HG03060 (cell line): Measurements from ENCODE around the gene SGPL1.
"Not testable (repeated sequence)": the region's sequence is repeated elsewhere in the genome, so short reads cannot be mapped to it uniquely, and the experiment has no call there.

Source experiments
- ATAC-seq: cut with Tn5 transposase; IDR thresholded peaks from one replicate; pipeline ENCODE4 v1.9.1; 2021; ENCODE audit warnings: low read depth, moderate number of reproducible peaks; ENCODE audit not compliant: unreplicated experiment

The SGPL1 gene

DNA sequence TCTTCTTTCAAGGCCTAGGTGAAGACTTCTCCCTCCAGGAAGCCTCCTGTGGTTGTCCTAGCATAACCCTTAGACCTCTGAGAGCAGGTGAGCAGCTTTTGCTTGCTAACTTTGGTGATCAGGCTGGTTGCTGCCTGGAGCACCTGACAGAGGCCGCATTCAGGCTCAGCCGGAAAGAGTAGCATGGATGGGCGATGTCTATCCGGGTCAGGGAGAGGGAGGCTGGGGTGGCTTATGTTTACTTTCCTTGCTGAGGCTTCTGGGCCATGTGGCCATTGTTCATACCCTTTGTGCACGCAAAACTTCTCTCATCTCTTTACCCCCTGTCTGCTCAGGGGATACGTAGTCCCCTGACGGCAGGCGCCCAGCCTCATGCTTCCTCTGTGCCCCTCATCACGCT, 100.1 kb downstream of the SGPL1 start:
- ATAC-seq = no peak

DNA sequence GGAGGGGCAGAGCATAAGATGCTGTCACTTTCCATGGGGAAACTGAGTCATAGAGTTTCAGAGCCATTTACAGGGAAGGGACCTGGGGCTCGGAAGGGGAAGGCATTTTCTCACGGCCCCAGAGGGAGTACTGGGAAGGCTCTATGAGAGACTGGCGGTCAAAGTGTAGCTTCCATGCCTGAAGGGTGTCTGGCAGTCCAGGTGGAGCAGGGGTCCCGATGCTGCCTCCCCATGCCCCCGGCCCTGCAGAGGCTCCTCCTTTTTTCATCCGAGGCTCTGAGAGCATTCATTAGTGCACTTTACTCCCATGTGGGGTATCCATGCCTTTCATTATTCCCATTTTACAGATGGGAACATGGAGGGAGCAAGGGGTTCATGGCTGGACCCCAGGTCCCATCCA, 100.5 kb downstream of the SGPL1 start:
- no peak for ATAC-seq

- no peak for ATAC-seq
Measured at GRCh38 chr10:70917226-70917625, 101.5 kb downstream of the SGPL1 start.

GRCh38 chr10:70917635-70918034, 101.9 kb downstream of the SGPL1 start:
- no peak for ATAC-seq

GRCh38 chr10:70918851-70919530, 103.2 kb downstream of the SGPL1 start:
- ATAC-seq = no peak

DNA sequence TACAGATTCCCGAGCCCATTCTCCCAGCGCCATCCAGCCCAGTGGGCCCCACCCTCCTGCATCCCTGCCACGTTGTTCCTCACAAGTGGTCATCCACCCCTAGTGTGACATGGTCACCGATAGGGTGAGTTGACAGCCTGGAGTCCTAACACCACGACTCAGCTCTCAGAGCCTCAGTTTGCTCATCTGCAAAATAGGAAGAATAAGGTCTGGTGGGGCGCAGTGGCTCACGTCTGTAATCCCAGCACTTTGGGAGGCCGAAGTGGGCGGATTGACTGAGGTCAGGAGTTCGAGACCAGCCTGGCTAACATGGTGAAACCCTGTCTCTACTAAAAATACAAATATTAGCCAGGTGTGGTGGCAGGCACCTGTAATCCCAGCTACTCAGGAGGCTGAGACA, 104.2 kb downstream of the SGPL1 start:
- ATAC-seq = not testable (repeated sequence)

DNA sequence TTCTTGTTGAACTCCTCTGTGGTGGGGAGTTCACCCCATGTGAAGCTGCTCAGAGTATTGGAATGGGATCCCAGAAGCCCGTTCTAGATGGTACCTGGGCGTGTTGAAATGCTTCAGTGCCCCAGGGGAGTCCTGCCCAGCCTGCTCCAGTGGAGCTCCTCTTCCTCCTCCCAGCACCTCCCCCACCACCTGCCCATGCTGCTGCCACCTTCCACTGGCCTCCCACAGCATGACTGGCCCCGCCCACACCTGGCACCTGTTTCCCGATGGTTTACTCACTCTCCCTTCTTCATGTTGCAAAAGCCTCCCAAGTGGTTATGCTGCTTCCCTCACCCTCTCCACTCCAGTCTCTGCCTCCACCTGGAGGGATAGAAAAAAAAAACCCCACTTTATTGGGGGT, 104.8 kb downstream of the SGPL1 start:
- no peak for ATAC-seq

DNA sequence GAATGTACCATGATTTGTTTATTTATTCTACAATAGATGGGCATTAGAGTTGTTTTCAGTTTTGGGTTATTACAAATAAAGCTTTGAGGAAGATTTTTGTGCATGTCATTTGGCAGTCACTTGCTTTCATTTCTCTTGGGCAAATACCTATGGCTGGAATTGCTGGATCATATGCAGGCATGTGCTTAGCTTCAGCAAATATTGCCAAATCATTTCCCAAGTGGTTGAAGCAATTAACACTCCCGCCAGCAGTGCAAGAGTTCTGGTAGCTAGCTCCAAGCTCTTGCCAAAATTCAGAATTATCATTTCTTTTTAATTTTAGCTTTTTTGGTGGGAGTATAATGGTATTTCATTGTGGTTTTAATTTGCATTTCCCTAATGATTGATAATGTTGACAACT, 105.5 kb downstream of the SGPL1 start:
- no peak for ATAC-seq

DNA sequence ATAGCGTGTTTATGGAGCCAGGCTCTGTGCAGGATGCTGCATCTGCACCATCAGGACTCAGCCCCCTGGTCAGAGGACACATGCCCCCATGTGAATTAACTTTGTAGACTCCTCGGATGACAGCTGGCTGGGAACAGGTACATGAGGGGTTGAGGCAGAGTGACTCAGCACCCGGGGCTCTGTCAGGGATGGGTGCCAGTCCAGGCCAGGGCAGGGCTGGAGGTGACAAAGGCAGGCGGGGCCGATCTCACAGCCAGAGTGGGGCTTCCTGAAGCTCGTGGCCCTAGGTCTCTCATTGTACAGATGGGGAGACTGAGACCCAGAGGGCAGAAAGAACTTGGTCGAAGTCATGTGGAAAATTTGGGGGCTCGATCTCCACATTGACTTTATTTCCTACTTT, 107.9 kb downstream of the SGPL1 start:
- ATAC-seq = no peak

DNA sequence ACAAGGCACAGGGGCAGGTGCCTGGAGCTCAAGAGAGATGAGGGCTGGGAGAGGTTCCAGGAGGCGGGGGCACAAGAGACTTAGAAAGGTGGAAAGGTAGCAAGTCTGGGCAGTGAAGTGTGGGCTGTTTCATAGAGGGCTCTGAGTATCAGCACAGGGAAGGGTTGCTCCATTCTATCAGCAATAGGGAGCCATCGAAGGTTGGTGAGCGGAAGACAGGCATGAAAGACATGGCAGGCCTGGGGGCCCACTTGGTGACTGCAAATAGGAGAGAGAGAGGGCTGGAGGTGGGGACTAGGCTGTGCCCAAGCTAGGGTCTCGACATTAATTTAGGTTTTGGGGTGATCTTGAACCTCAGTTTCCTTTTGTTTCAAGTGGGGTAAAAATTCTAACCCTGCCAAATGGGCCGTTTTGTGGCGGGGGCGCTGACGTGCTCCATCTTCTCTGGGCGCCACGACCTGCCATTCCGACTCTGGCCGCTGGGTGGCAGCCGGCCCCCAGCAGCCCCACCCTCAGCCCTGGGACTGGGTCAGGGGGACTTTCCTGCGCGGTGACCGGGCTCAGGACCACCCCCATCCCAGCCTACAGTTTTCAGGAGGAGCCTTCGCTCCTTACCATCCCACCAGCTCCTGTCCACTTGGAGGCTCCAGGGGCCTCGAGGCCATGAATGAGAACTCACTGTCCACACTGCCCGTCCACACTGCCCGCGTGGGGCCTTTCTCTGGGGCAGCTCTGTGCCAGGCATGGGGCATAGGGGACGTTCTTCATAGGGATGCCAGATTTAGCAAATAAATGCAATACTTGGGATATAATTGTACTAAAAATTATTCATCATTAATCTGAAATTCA, 109.9 kb downstream of the SGPL1 start:
- no peak for ATAC-seq

DNA sequence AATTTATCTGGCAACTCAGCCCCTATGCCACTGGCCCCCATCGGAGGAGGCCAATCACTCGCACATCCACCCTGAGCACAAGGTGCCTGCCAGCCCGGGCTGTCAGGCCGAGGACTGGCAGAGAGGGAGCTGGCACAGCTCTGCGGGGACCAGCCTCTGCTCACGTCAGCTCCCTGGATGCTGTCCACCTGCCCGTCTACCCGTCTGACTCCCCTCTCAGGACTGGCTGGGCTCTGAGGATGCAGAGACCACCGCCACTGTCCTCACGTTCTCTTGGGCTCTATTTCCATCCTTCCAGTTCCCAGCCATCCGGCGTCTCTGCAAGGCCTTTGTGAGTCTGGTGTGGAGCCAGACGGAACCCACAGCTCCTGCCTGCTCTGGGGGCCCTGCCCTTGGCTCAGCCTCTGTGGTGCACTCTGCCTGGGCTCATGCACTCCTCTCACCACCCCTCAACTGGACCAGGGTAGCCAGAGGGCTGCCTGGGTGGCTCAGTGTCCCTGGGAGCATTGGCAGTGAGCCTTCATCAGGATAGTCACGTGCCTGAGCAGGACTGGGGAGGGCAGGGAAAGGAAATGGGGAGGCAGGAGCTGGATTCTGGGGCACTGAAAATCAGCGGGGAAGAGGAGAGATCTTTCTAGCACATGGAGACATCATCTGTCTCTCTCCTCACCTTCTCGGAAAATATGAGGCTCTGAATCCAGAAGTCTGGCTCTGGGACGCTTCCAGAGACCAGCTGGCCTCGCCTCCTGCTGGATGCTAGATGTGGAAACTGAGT, 110.7 kb downstream of the SGPL1 start:
- no peak for ATAC-seq

DNA sequence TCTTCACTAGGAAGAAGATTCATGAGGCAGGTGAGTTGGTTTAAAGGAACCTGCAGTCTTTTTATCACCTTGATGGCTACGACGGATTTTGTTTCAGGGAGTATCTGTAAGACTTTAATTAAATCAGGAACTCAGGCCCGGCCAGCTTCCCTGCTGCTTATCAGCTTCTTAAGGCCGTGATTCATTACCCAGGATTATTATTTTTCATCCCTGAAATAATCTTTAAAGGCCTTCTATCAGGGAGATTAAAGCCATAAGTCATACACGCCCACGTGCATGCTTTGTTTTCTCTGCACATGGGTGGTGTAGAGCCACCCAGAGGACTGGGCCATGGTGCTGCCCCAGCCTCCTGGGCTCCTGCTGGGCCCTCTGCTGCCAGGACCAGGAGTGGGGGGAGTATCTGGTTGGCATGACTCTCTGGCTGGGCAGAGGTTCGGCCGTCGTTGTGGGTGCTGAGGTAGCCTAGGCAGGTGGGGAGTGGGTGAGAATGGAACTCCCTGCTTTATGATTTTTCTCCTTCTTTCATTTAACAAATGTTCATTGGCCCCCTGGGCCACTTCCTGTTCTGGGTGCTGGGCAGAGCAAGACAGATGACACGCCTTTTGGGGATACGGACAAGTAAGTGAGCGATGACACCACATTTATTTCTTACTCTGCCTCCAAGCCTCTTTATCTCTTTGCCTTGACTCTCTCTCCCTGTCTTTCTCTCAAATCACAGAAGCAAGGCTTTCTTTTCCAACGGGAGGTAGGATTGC, 111.6 kb downstream of the SGPL1 start:
- no peak for ATAC-seq

DNA sequence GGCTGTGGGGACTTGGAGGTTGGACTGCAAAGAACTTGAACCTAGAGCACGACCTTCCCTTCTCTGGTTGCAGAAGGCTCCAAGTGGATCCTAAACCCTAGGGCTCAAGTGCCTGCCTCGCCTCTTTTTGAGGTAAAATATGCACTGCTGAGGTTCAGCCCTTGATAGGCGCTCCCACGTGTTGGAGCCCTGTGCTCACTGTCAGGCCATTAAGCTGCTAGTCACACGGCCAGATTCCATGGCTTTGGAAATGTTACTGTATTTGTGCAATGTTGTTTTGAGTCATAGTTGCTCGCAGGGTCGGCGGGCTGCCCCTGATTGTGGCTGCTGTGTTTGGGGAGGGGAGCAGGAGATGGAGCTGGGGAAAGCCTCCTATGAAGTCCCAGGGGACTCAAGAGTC, 112.4 kb downstream of the SGPL1 start:
- no peak for ATAC-seq

DNA sequence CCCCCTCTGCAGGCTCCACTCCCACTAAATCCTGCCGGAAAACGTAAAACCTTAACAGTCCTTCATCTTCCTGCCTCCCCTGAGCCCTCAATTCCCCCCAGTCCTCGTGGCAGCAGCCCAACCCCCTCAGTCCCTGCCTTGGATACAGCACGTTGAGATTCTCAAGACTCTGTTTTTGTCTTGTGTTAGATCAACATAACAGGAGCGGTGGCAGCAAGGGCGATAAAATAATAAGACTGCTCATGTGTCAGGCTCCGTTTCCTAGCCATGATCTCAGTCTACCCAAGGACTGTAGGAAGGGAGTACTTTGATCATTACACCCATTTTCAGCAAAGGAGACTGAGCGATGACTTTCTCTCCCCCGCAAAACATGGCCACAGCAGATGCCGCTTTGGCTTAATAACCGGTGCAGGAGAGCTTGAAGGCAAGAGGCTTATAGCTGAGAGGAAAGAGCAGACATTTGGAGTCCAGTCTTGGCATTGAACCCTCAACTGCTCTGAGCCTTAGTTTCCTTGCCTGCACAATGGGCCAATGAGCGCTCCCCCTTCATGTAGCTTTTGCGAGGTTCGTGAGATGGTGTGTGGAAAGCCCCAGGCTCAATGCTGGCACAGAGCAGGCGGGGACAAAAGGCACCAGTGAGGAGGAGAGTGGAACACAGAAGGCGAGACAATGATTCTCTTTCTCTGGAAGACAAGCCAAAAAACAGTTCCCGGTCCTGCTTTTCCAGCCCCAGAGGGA, 114.7 kb downstream of the SGPL1 start:
- ATAC-seq = no peak
